ENCODE data around the gene PCDHGA10.

Gene PCDHGA10

GRCh38 chr5:141412854-141413539, at the start of gene PCDHGA10:
Gene PCDHGA10, plus strand, starts transcription at chr5:141412987. Its CDS starts 189 bp downstream, at chr5:141413176.
- no peak for TF ChIP-seq ZFX (IDR thresholded peaks at IDR 0.05)
- TF ChIP-seq, protein P1, sequence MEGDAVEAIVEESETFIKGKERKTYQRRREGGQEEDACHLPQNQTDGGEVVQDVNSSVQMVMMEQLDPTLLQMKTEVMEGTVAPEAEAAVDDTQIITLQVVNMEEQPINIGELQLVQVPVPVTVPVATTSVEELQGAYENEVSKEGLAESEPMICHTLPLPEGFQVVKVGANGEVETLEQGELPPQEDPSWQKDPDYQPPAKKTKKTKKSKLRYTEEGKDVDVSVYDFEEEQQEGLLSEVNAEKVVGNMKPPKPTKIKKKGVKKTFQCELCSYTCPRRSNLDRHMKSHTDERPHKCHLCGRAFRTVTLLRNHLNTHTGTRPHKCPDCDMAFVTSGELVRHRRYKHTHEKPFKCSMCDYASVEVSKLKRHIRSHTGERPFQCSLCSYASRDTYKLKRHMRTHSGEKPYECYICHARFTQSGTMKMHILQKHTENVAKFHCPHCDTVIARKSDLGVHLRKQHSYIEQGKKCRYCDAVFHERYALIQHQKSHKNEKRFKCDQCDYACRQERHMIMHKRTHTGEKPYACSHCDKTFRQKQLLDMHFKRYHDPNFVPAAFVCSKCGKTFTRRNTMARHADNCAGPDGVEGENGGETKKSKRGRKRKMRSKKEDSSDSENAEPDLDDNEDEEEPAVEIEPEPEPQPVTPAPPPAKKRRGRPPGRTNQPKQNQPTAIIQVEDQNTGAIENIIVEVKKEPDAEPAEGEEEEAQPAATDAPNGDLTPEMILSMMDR (conservative IDR thresholded peaks at IDR 0.05) = peak; percentile 88
- no peak within 1 kb of the TSS for H3K27ac ChIP-seq

DNA sequence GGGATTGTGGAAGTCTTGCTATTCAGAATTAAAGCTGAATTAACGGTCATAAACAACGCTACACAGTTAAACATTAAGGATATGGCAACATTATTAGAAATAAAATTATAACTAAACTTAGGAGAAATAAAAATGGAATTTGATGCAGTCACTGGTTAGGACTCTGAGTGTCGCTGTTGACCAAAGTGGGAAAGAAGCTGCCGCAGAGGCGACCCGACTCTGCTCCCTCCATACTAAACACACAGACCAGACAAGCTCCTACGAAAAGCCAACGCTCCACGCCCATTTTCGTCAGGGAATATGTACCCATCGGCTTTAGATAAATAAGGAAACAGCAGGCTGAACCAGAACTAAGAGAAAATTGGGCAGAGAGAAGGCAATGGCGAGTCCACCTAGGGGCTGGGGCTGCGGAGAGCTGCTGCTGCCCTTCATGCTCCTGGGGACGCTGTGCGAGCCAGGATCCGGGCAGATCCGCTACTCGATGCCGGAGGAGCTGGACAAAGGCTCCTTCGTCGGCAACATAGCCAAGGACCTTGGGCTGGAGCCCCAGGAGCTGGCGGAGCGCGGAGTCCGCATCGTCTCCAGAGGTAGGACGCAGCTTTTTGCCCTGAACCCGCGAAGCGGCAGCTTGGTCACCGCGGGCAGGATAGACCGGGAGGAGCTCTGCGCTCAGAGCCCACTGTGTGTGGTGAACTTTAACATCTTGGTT, 48.7 kb upstream of the PCDHGA10 start, which contains the start of gene PCDHGA5:
Gene PCDHGA5, plus strand, starts transcription at position 211 of the 709 bp plus-strand sequence. Its CDS starts 169 bp downstream, at position 380.
- H3K27ac ChIP-seq = no peak within 1 kb of the TSS
- TF ChIP-seq, protein P1 (conservative IDR thresholded peaks at IDR 0.05) = peak; percentile 34
- TF ChIP-seq ZFX (IDR thresholded peaks at IDR 0.05) = no peak

GRCh38 chr5:141366016-141366896, 46.5 kb upstream of the PCDHGA10 start:
- no peak overlapping the region for H3K27ac ChIP-seq
- no peak for TF ChIP-seq ZFX (IDR thresholded peaks at IDR 0.05)
- TF ChIP-seq, protein P1 (conservative IDR thresholded peaks at IDR 0.05) = no peak

- no peak within 1 kb of the TSS for H3K27ac ChIP-seq
- no peak for TF ChIP-seq ZFX (IDR thresholded peaks at IDR 0.05)
- TF ChIP-seq, protein P1 (conservative IDR thresholded peaks at IDR 0.05) = peak; percentile 58
Observed at GRCh38 chr5:141369994-141370848, 42.6 kb upstream of the PCDHGA10 start, which contains the start of gene PCDHGB3. Gene PCDHGB3, plus strand, starts transcription at chr5:141370242. Its CDS starts 153 bp downstream, at chr5:141370395.

- no peak overlapping the region for H3K27ac ChIP-seq
- TF ChIP-seq, protein P1 (conservative IDR thresholded peaks at IDR 0.05) = no peak
- no peak for TF ChIP-seq ZFX (IDR thresholded peaks at IDR 0.05)
Observed at GRCh38 chr5:141371572-141372475, 41.0 kb upstream of the PCDHGA10 start.
